ENCODE data around the gene SMIM32. TPM values are rescaled to one million over a fixed set of nuclear protein-coding genes. Genes with fewer than 3 reads are reported as not detected.

Gene SMIM32
- polyA plus RNA-seq, 1 donor = 8.5 TPM

- DNase-seq = no peak
Observed at GRCh38 chr5:136209346-136209910, 16.5 kb upstream of the SMIM32 start.

GRCh38 chr5:136208916-136209315 lies 16.0 kb upstream of the SMIM32 start:
- no peak for DNase-seq

- no peak for DNase-seq
Observed at GRCh38 chr5:136207631-136208030, 14.7 kb upstream of the SMIM32 start.

- DNase-seq = no peak
Observed at GRCh38 chr5:136206361-136206760, 13.4 kb upstream of the SMIM32 start.

GRCh38 chr5:136205941-136206340 lies 13.0 kb upstream of the SMIM32 start:
- no peak for DNase-seq

- DNase-seq = no peak
Observed at GRCh38 chr5:136205061-136205702, 12.2 kb upstream of the SMIM32 start.

GRCh38 chr5:136203303-136203922 lies 10.5 kb upstream of the SMIM32 start:
- DNase-seq = no peak

GRCh38 chr5:136202469-136203205 lies 9.7 kb upstream of the SMIM32 start:
- DNase-seq = no peak

GRCh38 chr5:136201870-136202269 lies 8.9 kb upstream of the SMIM32 start:
- DNase-seq = no peak

GRCh38 chr5:136200761-136201160 lies 7.8 kb upstream of the SMIM32 start:
- no peak for DNase-seq

- DNase-seq = no peak
Observed at GRCh38 chr5:136200130-136200529, 7.2 kb upstream of the SMIM32 start.

- no peak for DNase-seq
Observed at GRCh38 chr5:136199408-136199807, 6.4 kb upstream of the SMIM32 start.

GRCh38 chr5:136198453-136198852 lies 5.5 kb upstream of the SMIM32 start:
- DNase-seq = no peak

GRCh38 chr5:136197462-136198142 lies 4.6 kb upstream of the SMIM32 start:
- DNase-seq = no peak

GRCh38 chr5:136195971-136196820 lies 3.2 kb upstream of the SMIM32 start:
- no peak for DNase-seq

GRCh38 chr5:136194576-136194975 lies 1.6 kb upstream of the SMIM32 start:
- no peak for DNase-seq

GRCh38 chr5:136193322-136193935 lies 467 bp upstream of the SMIM32 start:
- no peak for DNase-seq

- no peak for DNase-seq
Observed at GRCh38 chr5:136192015-136192525, 892 bp downstream of the SMIM32 start.

GRCh38 chr5:136191304-136192014 lies 1.5 kb downstream of the SMIM32 start:
- no peak for DNase-seq

GRCh38 chr5:136190904-136191303 lies 2.1 kb downstream of the SMIM32 start:
- no peak for DNase-seq
